Trophoblast cell (in vitro differentiated cells and primary cell): ENCODE measurements around the gene COA1.
A peak's percentile ranks its signal among the peaks of the same experiment; 100 is the strongest.

Source experiments
- DNase-seq, 2 donors: peaks; one replicate each; pipeline ENCODE4 v3.0.0-alpha.2; 2016
- H2AFZ ChIP-seq: 2 replicates; pipeline ENCODE4 v1.6.1; 2013; ENCODE audit warnings: low read length, moderate library complexity, mild to moderate bottlenecking; ENCODE audit not compliant: insufficient read depth, poor library complexity
- H2AK5ac ChIP-seq: 2 replicates; pipeline ENCODE4 v1.6.1; 2013; ENCODE audit warnings: mild to moderate bottlenecking, low read length
- H2BK120ac ChIP-seq: 2 replicates; pipeline ENCODE4 v1.6.1; 2013; ENCODE audit warnings: low read length, mild to moderate bottlenecking, moderate library complexity; ENCODE audit not compliant: insufficient read depth, poor library complexity
- H2BK12ac ChIP-seq: 2 replicates; pipeline ENCODE4 v1.6.1; 2013; ENCODE audit warnings: mild to moderate bottlenecking, low read length, moderate library complexity
- H2BK5ac ChIP-seq: 2 replicates; pipeline ENCODE4 v1.6.1; 2013; ENCODE audit warnings: low read length, low read depth, moderate library complexity, mild to moderate bottlenecking; ENCODE audit not compliant: poor library complexity
- H3K14ac ChIP-seq: 2 replicates; pipeline ENCODE4 v1.6.1; 2013; ENCODE audit warnings: mild to moderate bottlenecking, low read length
- H3K18ac ChIP-seq: 2 replicates; pipeline ENCODE4 v1.6.1; 2013; ENCODE audit warnings: mild to moderate bottlenecking, low read length
- H3K23ac ChIP-seq: 2 replicates; pipeline ENCODE4 v1.6.1; 2013; ENCODE audit warnings: low read length
- H3K27ac ChIP-seq: 2 replicates; pipeline ENCODE4 v1.5.1; 2013; ENCODE audit warnings: low read depth, mild to moderate bottlenecking, inconsistent platforms, low read length, moderate library complexity
- H3K27me3 ChIP-seq: 2 replicates; pipeline ENCODE4 v1.6.1; 2013; ENCODE audit warnings: inconsistent platforms, mild to moderate bottlenecking, low read length, moderate library complexity; ENCODE audit not compliant: insufficient read depth
- H3K36me3 ChIP-seq, 2 experiments: 1 replicate in 1 of 2; 2 replicates in 1 of 2; pipeline ENCODE4 v1.6.1; 2013; ENCODE audit warnings: low read length in 2 of 2, mild to moderate bottlenecking in 2 of 2, moderate library complexity in 1 of 2; ENCODE audit not compliant: insufficient read depth in 2 of 2, control insufficient read depth in 1 of 2
- H3K4ac ChIP-seq: 2 replicates; pipeline ENCODE4 v1.6.1; 2013; ENCODE audit warnings: low read depth, mild to moderate bottlenecking, low read length, moderate library complexity
- H3K4me1 ChIP-seq, 2 experiments: 1 replicate in 1 of 2; 2 replicates in 1 of 2; pipeline ENCODE4 v1.6.1; 2013; ENCODE audit warnings: low read length in 2 of 2, mild to moderate bottlenecking in 2 of 2, moderate library complexity in 1 of 2; ENCODE audit not compliant: insufficient read depth in 2 of 2, control insufficient read depth in 1 of 2
- H3K4me2 ChIP-seq: 2 replicates; pipeline ENCODE4 v1.6.1; 2013; ENCODE audit warnings: inconsistent platforms, mild to moderate bottlenecking, low read length, moderate library complexity
- H3K4me3 ChIP-seq: 2 replicates; pipeline ENCODE4 v1.5.1; 2013; ENCODE audit warnings: mild to moderate bottlenecking, low read depth, low read length, inconsistent platforms
- H3K79me1 ChIP-seq: one replicate; pipeline ENCODE4 v1.6.1; 2013; ENCODE audit warnings: low read length
- H3K79me2 ChIP-seq: 2 replicates; pipeline ENCODE4 v1.6.1; 2013; ENCODE audit warnings: low read length, mild to moderate bottlenecking; ENCODE audit not compliant: control insufficient read depth, insufficient read depth, poor library complexity
- H3K9ac ChIP-seq: 2 replicates; pipeline ENCODE4 v1.6.1; 2013; ENCODE audit warnings: mild to moderate bottlenecking, low read length
- H3K9me3 ChIP-seq: 2 replicates; pipeline ENCODE4 v1.6.1; 2013; ENCODE audit warnings: low read depth, mild to moderate bottlenecking, control low read depth, inconsistent platforms, low read length; ENCODE audit not compliant: insufficient read depth
- H4K12ac ChIP-seq: 2 replicates; pipeline ENCODE4 v1.6.1; 2013; ENCODE audit warnings: low read depth, mild to moderate bottlenecking, low read length, moderate library complexity
- H4K8ac ChIP-seq: 2 replicates; pipeline ENCODE4 v1.6.1; 2013; ENCODE audit warnings: low read depth, mild to moderate bottlenecking, low read length, moderate library complexity
- H4K91ac ChIP-seq: one replicate; pipeline ENCODE4 v1.6.1; 2013; ENCODE audit warnings: low read depth, mild to moderate bottlenecking, low read length, moderate library complexity
- WGBS: extraction: QIAGEN DNeasy Blood & Tissue Kit; methylation state at CpG from one replicate; pipeline ENCODE4 v1.1.7; 2013; ENCODE audit warnings: missing lambda C conversion rate; ENCODE audit not compliant: insufficient read length, insufficient coverage; ENCODE audit errors: extremely low coverage; 5-methylcytosine and 5-hydroxymethylcytosine counted together

Gene COA1

GRCh38 chr7:43761382-43761781, 32.1 kb upstream of the COA1 start:
- Histone ChIP-seq H4K91ac (no peak overlapping the region), H3K4me2 (no peak overlapping the region), H3K23ac (no peak overlapping the region), H3K36me3 (no peaks in the 10 kb centered on the region), H4K12ac (no peak overlapping the region), H3K79me2 (no peaks in the 10 kb centered on the region), H3K4ac (no peak overlapping the region), H3K9ac (no peak overlapping the region), H3K27me3 (peaks cover 8% of the 10 kb centered on the region), H3K4me3 (no peak overlapping the region), H3K4me1 (peaks cover 4 to 6% of the 10 kb centered on the region in 2 experiments), H3K9me3 (no peaks in the 10 kb centered on the region), H2AK5ac (no peak overlapping the region), H2AFZ (no peak overlapping the region), H2BK5ac (no peak overlapping the region), H3K14ac (no peak overlapping the region), H3K27ac (no peak overlapping the region), H2BK120ac (no peak overlapping the region), H4K8ac (no peak overlapping the region), H3K79me1 (peaks cover 3% of the 10 kb centered on the region), H3K18ac (no peak overlapping the region), H2BK12ac (no peak overlapping the region)
- DNase-seq = no peak
- no CpG with 5 or more reads among the region's 1 CpG for WGBS

GRCh38 chr7:43760861-43761260, 31.5 kb upstream of the COA1 start:
- H3K27me3 ChIP-seq = peaks cover 8% of the 10 kb centered on the region

GRCh38 chr7:43758822-43759683, 29.7 kb upstream of the COA1 start:
- H2BK12ac ChIP-seq = no peak overlapping the region
- peak in 1 of 2 donors; percentile 27 for DNase-seq
- no peak overlapping the region for H3K23ac ChIP-seq
- no peak overlapping the region for H4K91ac ChIP-seq
- peaks cover 8% of the 10 kb centered on the region for H3K27me3 ChIP-seq
- no peak overlapping the region for H2BK5ac ChIP-seq
- H3K27ac ChIP-seq = no peak overlapping the region
- no peak overlapping the region for H2BK120ac ChIP-seq
- no CpG with 5 or more reads among the region's 56 CpGs for WGBS
- H3K4me2 ChIP-seq = peak overlapping the region; percentile 98
- no peaks in the 10 kb centered on the region for H3K36me3 ChIP-seq
- H3K4ac ChIP-seq = no peak overlapping the region
- H3K4me3 ChIP-seq = peak overlapping the region; percentile 75
- no peak overlapping the region for H3K18ac ChIP-seq
- no peak overlapping the region for H4K12ac ChIP-seq
- H2AK5ac ChIP-seq = no peak overlapping the region
- H3K14ac ChIP-seq = no peak overlapping the region
- H3K79me2 ChIP-seq = no peaks in the 10 kb centered on the region
- H4K8ac ChIP-seq = no peak overlapping the region
- no peaks in the 10 kb centered on the region for H3K9me3 ChIP-seq
- no peak overlapping the region for H3K9ac ChIP-seq
- H3K79me1 ChIP-seq = peaks cover 3% of the 10 kb centered on the region
- peaks cover 4% of the 10 kb centered on the region in 2 experiments for H3K4me1 ChIP-seq
- H2AFZ ChIP-seq = no peak overlapping the region

More at GRCh38 chr7:43760861-43761260, 31.5 kb upstream of the COA1 start:
- Histone ChIP-seq H2BK120ac (no peak overlapping the region), H4K12ac (no peak overlapping the region), H3K27ac (no peak overlapping the region), H2BK12ac (no peak overlapping the region), H3K79me2 (no peaks in the 10 kb centered on the region), H4K91ac (no peak overlapping the region), H3K23ac (no peak overlapping the region), H3K4me2 (no peak overlapping the region), H3K9me3 (no peaks in the 10 kb centered on the region), H2AFZ (no peak overlapping the region), H2BK5ac (no peak overlapping the region), H3K4me1 (peaks cover 4 to 6% of the 10 kb centered on the region in 2 experiments), H3K4me3 (no peak overlapping the region), H4K8ac (no peak overlapping the region), H3K14ac (no peak overlapping the region), H3K4ac (no peak overlapping the region), H3K36me3 (no peaks in the 10 kb centered on the region), H3K9ac (no peak overlapping the region), H2AK5ac (no peak overlapping the region), H3K79me1 (peaks cover 3% of the 10 kb centered on the region), H3K18ac (no peak overlapping the region)
- WGBS = no CpG with 5 or more reads among the region's 5 CpGs
- no peak for DNase-seq

DNA sequence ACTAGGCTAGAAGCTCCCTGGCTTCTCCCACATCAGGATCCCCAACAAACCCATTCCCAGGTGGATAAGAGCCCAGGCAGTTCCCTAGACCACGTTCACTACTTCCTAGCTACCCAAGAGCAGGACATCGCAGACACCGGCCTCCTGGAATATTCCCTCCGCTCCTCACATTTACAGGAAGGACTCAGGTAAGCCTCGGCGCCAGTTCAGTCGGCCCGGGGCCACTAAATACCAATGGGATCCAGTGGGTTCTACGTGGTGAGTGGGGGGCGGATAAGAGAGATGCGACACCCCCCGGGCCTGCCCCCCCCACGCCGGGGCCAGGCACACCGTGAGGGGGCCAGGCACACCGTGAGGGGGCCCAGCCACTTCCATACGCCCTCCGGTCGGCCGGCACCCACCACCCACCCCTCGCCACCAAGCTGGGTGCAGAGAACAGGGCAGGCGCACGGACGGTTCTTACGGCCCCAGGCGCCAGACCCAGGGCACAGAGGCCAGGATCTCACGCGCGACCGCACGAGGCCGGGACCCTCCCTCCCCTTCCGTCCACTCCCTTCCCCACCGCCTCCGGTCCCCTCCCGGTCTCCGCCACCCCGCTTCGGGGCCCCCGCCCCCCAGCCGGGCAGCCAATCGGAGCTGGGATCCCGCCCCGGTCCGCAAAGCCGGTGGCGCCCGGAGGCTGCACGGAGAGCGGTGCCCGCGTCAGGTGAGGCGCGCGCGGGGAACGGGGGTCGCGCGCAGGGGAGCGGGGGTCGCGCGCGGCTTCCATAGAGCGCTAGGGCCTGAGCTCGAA, 28.9 kb upstream of the COA1 start, which contains the start of gene BLVRA:
TSS of gene BLVRA (plus strand) at position 652 of the 793 bp plus-strand sequence. CDS start 12,479 bp downstream, outside the sequence.
- peak within 1 kb of the TSS; percentile 98 for H3K4me2 ChIP-seq
- H4K8ac ChIP-seq = no peak within 1 kb of the TSS
- no peak within 1 kb of the TSS for H2BK5ac ChIP-seq
- H3K14ac ChIP-seq = no peak within 1 kb of the TSS
- peaks cover 3% of the 10 kb centered on the region for H3K79me1 ChIP-seq
- peaks cover 8% of the 10 kb centered on the region for H3K27me3 ChIP-seq
- no peak within 1 kb of the TSS for H4K12ac ChIP-seq
- no peaks in the 10 kb centered on the region for H3K9me3 ChIP-seq
- WGBS = no CpG with 5 or more reads among the region's 67 CpGs
- H3K79me2 ChIP-seq = no peaks in the 10 kb centered on the region
- no peaks in the 10 kb centered on the region for H3K36me3 ChIP-seq
- no peak within 1 kb of the TSS for H4K91ac ChIP-seq
- no peak within 1 kb of the TSS for H3K18ac ChIP-seq
- H2BK120ac ChIP-seq = no peak within 1 kb of the TSS
- H3K4me1 ChIP-seq = peaks cover 4% of the 10 kb centered on the region in 2 experiments
- H3K4ac ChIP-seq = no peak within 1 kb of the TSS
- H2AFZ ChIP-seq = peak within 1 kb of the TSS; percentile 9
- H3K4me3 ChIP-seq = peak within 1 kb of the TSS; percentile 75
- no peak within 1 kb of the TSS for H3K9ac ChIP-seq
- H3K23ac ChIP-seq = no peak within 1 kb of the TSS
- H3K27ac ChIP-seq = no peak within 1 kb of the TSS
- no peak within 1 kb of the TSS for H2BK12ac ChIP-seq
- peak in 1 of 2 donors; percentile 15 for DNase-seq
- H2AK5ac ChIP-seq = no peak within 1 kb of the TSS
